Measurements from ENCODE around the gene TIMM17B.

Gene TIMM17B

GRCh38 chrX:48897625-48898306 is at the start of gene TIMM17B, which contains the start of gene PQBP1:
Gene TIMM17B (minus strand): TSS chrX:48897768. CDS start chrX:48897749, 19 bp downstream.
Gene PQBP1 (plus strand): TSS chrX:48897930. CDS start chrX:48898510, 580 bp downstream.
- peak; percentile 84 for DNase-seq (ENCODE audit: low spot score)

GRCh38 chrX:48945517-48946348 is 48.2 kb upstream of the TIMM17B start:
- peak; percentile 73 for DNase-seq (ENCODE audit: low spot score)

GRCh38 chrX:48942895-48943294 is 45.3 kb upstream of the TIMM17B start:
- DNase-seq (ENCODE audit: low spot score), result no peak

- no peak for DNase-seq (ENCODE audit: low spot score)
Observed at GRCh38 chrX:48940404-48940955, 42.9 kb upstream of the TIMM17B start.

GRCh38 chrX:48939524-48940228 is 42.1 kb upstream of the TIMM17B start:
- no peak for DNase-seq (ENCODE audit: low spot score)

- no peak for DNase-seq (ENCODE audit: low spot score)
Observed at GRCh38 chrX:48938721-48939425, 41.3 kb upstream of the TIMM17B start.

GRCh38 chrX:48937054-48937907 is 39.7 kb upstream of the TIMM17B start:
- DNase-seq (ENCODE audit: low spot score), result no peak

- no peak for DNase-seq (ENCODE audit: low spot score)
Observed at GRCh38 chrX:48936429-48937053, 39.0 kb upstream of the TIMM17B start.

GRCh38 chrX:48935301-48935670 is 37.7 kb upstream of the TIMM17B start:
- DNase-seq (ENCODE audit: low spot score), result no peak

- DNase-seq (ENCODE audit: low spot score), result no peak
Observed at GRCh38 chrX:48934581-48935300, 37.2 kb upstream of the TIMM17B start.

GRCh38 chrX:48933757-48934156 is 36.2 kb upstream of the TIMM17B start:
- DNase-seq (ENCODE audit: low spot score), result no peak

- no peak for DNase-seq (ENCODE audit: low spot score)
Observed at GRCh38 chrX:48927736-48928382, 30.3 kb upstream of the TIMM17B start.

GRCh38 chrX:48927123-48927522 is 29.6 kb upstream of the TIMM17B start:
- no peak for DNase-seq (ENCODE audit: low spot score)

- no peak for DNase-seq (ENCODE audit: low spot score)
Observed at GRCh38 chrX:48924270-48924669, 26.7 kb upstream of the TIMM17B start.

- DNase-seq (ENCODE audit: low spot score), result no peak
Observed at GRCh38 chrX:48923771-48924170, 26.2 kb upstream of the TIMM17B start.

GRCh38 chrX:48920718-48921104 is 23.1 kb upstream of the TIMM17B start:
- no peak for DNase-seq (ENCODE audit: low spot score)

- DNase-seq (ENCODE audit: low spot score), result no peak
Observed at GRCh38 chrX:48919947-48920717, 22.6 kb upstream of the TIMM17B start.

- no peak for DNase-seq (ENCODE audit: low spot score)
Observed at GRCh38 chrX:48919360-48919841, 21.8 kb upstream of the TIMM17B start.

Data from D341Med (cell line).